ENCODE measurements around the gene PLOD1. TPM values are rescaled to one million over a fixed set of nuclear protein-coding genes. Genes with fewer than 3 reads are reported as not detected.

Gene PLOD1
- total and polyA plus RNA-seq, 2 of the 13 experiments (the other 11 are each of a cell fraction or from before 2014, with no cell fraction given), result 70.1 to 318 TPM

DNA sequence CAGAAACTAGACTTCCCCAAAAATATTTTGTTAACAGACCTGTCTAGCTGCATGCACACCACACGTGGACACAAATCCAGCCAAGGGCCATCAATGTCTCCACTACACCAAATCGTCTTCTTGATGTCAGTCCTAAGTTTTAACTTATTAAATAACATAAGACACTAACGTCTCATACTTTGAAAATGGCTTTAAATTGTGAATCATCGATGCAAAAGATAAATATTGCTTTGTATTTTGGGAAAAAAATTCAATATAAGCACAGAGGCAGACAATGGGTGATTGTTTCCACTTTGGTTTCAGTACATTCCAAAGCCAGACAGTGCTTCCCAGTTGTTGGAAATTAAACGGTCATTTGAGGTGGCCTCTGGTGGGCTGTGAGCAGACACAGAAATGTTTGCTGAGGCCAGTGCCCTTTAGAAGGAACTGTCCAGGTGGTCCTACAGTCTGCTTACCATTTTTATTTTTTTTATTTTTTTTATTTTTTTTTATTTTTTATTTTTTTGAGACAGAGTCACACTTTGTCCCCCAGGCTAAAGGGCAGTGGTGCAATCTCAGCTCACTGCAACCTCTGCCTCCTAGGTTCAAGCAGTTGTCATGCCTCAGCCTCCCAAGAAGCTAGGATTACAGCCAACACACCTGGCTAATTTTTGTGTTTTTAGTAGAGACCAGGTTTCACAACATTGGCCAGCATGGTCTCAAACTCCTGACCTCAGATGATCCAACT lies 6.5 kb upstream of the PLOD1 start (continued):
- TF ChIP-seq ZNF17 (CRISPR knock-in tag; IDR thresholded peaks at IDR 0.05) (no peak), RCOR2 (CRISPR knock-in tag; IDR thresholded peaks at IDR 0.05) (no peak; the same call in none of the 2 replicates), CEBPZ (IDR thresholded peaks at IDR 0.05; ENCODE audit: low read length) (no peak), ZBTB33 (CRISPR knock-in tag; IDR thresholded peaks at IDR 0.05) (0 out of 2 replicates have a peak, but pooled peaks have one; percentile 25), HOXA7 (CRISPR knock-in tag; IDR thresholded peaks at IDR 0.05) (no peak), FOSL2 (CRISPR knock-in tag; IDR thresholded peaks at IDR 0.05) (peak; percentile 22; the same call in 1 of the 2 replicates), RBFOX2 (IDR thresholded peaks at IDR 0.05; ENCODE audit: low read depth, low read length) (no peak), FOXO1 (CRISPR knock-in tag; IDR thresholded peaks at IDR 0.05) (no peak), HMGXB4 (CRISPR knock-in tag; IDR thresholded peaks at IDR 0.05; ENCODE audit: borderline replicate concordance in 1 of 2, low read depth in 1 of 2) (peak in 1 of 2 experiments; percentile 24; a peak in 1 of 4 replicates), HOMEZ (CRISPR knock-in tag; IDR thresholded peaks at IDR 0.05; ENCODE audit: low read depth) (no peak), ZNF672 (CRISPR knock-in tag; IDR thresholded peaks at IDR 0.05) (no peak), ZNF660 (CRISPR knock-in tag; IDR thresholded peaks at IDR 0.05; ENCODE audit: borderline replicate concordance, low read depth) (no peak), NFYC (CRISPR knock-in tag; IDR thresholded peaks at IDR 0.05) (no peak), MBNL3 (CRISPR knock-in tag; conservative IDR thresholded peaks at IDR 0.05) (no peak)
- TF ChIP-seq, protein P1, sequence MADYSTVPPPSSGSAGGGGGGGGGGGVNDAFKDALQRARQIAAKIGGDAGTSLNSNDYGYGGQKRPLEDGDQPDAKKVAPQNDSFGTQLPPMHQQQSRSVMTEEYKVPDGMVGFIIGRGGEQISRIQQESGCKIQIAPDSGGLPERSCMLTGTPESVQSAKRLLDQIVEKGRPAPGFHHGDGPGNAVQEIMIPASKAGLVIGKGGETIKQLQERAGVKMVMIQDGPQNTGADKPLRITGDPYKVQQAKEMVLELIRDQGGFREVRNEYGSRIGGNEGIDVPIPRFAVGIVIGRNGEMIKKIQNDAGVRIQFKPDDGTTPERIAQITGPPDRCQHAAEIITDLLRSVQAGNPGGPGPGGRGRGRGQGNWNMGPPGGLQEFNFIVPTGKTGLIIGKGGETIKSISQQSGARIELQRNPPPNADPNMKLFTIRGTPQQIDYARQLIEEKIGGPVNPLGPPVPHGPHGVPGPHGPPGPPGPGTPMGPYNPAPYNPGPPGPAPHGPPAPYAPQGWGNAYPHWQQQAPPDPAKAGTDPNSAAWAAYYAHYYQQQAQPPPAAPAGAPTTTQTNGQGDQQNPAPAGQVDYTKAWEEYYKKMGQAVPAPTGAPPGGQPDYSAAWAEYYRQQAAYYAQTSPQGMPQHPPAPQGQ (CRISPR knock-in tag; IDR thresholded peaks at IDR 0.05; ENCODE audit: borderline replicate concordance), result no peak
